ENCODE results near the gene LAGE3. TPM values are rescaled to one million over a fixed set of nuclear protein-coding genes. Genes with fewer than 3 reads are reported as not detected.

LAGE3 gene
- total RNA-seq, 2 donors from 2014 or later = 20.2 to 27.4 TPM

GRCh38 chrX:154486396-154487207, 7.5 kb upstream of the LAGE3 start, which contains the start of gene UBL4A:
Gene UBL4A, minus strand, starts transcription at chrX:154486615. Its CDS starts 31 bp downstream, at chrX:154486584.
- peak within 1 kb of the TSS; percentile 80 to 89 (median 84) for H3K27ac ChIP-seq
- peak within 1 kb of the TSS; percentile 7 to 32 for H3K4me3 ChIP-seq
- 1 to 20% methylated on average over 1 to 42 of the region's 95 CpGs for WGBS, 2 donors
- TF ChIP-seq CTCF (IDR thresholded peaks at IDR 0.05) (peak in 3 of 7 experiments; percentile 13 to 18 (median 17)), POLR2A (IDR thresholded peaks at IDR 0.05) (peak; percentile 27 to 56 (median 39))
- no peaks in the 10 kb centered on the region for H3K36me3 ChIP-seq (replicated peaks in 1 of 2; ENCODE audit: insufficient read depth in 1 of 2, low read depth in 2 of 2)
- H3K27me3 ChIP-seq = no peaks in the 10 kb centered on the region
- H3K4me1 ChIP-seq = peaks cover 50% of the 10 kb centered on the region
- no peaks in the 10 kb centered on the region for H3K9me3 ChIP-seq
- DNase-seq (peak; percentile 74 to 85 (median 82)), ATAC-seq (peak; percentile 57)
- intact Hi-C loops (cut with DNase I) = no loop called here

GRCh38 chrX:154486052-154486395, 6.9 kb upstream of the LAGE3 start:
- intact Hi-C loops (cut with DNase I) = no loop called here
- DNase-seq = peak; percentile 56 to 70 (median 64)
- no peaks in the 10 kb centered on the region for H3K9me3 ChIP-seq

GRCh38 chrX:154485150-154486051, 6.3 kb upstream of the LAGE3 start:
- WGBS, 2 donors = 52% methylated on average over 19 of the region's 35 CpGs; no CpG with 5 or more reads in 1 of the 2 donors
- intact Hi-C loops (cut with DNase I) = no loop called here
- no peak for TF ChIP-seq CTCF (IDR thresholded peaks at IDR 0.05)
- no peak for TF ChIP-seq POLR2A (IDR thresholded peaks at IDR 0.05)
- Histone ChIP-seq H3K9me3 (no peaks in the 10 kb centered on the region), H3K27ac (peak overlapping the region; percentile 80 to 89 (median 84)), H3K4me3 (peak overlapping the region; percentile 7 to 32), H3K4me1 (peaks cover 50% of the 10 kb centered on the region), H3K27me3 (no peaks in the 10 kb centered on the region), H3K36me3 (replicated peaks in 1 of 2; ENCODE audit: insufficient read depth in 1 of 2, low read depth in 2 of 2) (no peaks in the 10 kb centered on the region)
- DNase-seq = peak in 3 of 4 donors; percentile 21 to 38 (median 33)
- no peak for ATAC-seq

More at GRCh38 chrX:154486052-154486395, 6.9 kb upstream of the LAGE3 start:
- ATAC-seq = peak; percentile 4
- H3K36me3 ChIP-seq (replicated peaks in 1 of 2; ENCODE audit: insufficient read depth in 1 of 2, low read depth in 2 of 2) = no peaks in the 10 kb centered on the region
- peak overlapping the region; percentile 80 to 89 (median 84) for H3K27ac ChIP-seq
- no peaks in the 10 kb centered on the region for H3K27me3 ChIP-seq
- TF ChIP-seq CTCF (IDR thresholded peaks at IDR 0.05) = no peak
- TF ChIP-seq POLR2A (IDR thresholded peaks at IDR 0.05) = peak in 2 of 3 donors; percentile 11 to 18
- peaks cover 50% of the 10 kb centered on the region for H3K4me1 ChIP-seq
- H3K4me3 ChIP-seq = peak overlapping the region; percentile 7 to 32
- WGBS, 2 donors = 1% methylated on average over 12 of the region's 35 CpGs; no CpG with 5 or more reads in 1 of the 2 donors

GRCh38 chrX:154484255-154485149, 5.4 kb upstream of the LAGE3 start:
- Histone ChIP-seq H3K4me1 (peaks cover 47% of the 10 kb centered on the region), H3K4me3 (no peak overlapping the region), H3K27me3 (no peaks in the 10 kb centered on the region), H3K27ac (no peak overlapping the region), H3K36me3 (replicated peaks in 1 of 2; ENCODE audit: insufficient read depth in 1 of 2, low read depth in 2 of 2) (no peaks in the 10 kb centered on the region), H3K9me3 (no peaks in the 10 kb centered on the region)
- DNase-seq (no peak), ATAC-seq (no peak)
- intact Hi-C loops (cut with DNase I) = no loop called here
- TF ChIP-seq POLR2A (IDR thresholded peaks at IDR 0.05) = no peak
- no peak for TF ChIP-seq CTCF (IDR thresholded peaks at IDR 0.05)
- 76% methylated on average over 8 of the region's 16 CpGs; no CpG with 5 or more reads in 1 of the 2 donors for WGBS, 2 donors

All from body of pancreas (tissue), 4 donors.